Mesenchymal stem cell (in vitro differentiated cells and primary cell): ENCODE measurements around the gene OR1A1. TPM values are rescaled to one million over a fixed set of nuclear protein-coding genes. Genes with fewer than 3 reads are reported as not detected.

Source experiments
- DNase-seq: peaks from one replicate; pipeline ENCODE4 v3.0.0-alpha.2; 2013
- H2AFZ ChIP-seq: one replicate; pipeline ENCODE4 v1.6.1; 2013; ENCODE audit warnings: low read depth, mild to moderate bottlenecking, control low read depth, inconsistent platforms, low read length, moderate library complexity
- H2AK5ac ChIP-seq: 2 replicates; pipeline ENCODE4 v1.6.1; 2013; ENCODE audit warnings: low read length, moderate library complexity, mild to moderate bottlenecking, inconsistent platforms; ENCODE audit not compliant: severe bottlenecking
- H2BK120ac ChIP-seq: one replicate; pipeline ENCODE4 v1.6.1; 2013; ENCODE audit warnings: low read depth, mild to moderate bottlenecking, inconsistent platforms, low read length, moderate library complexity
- H2BK12ac ChIP-seq, 2 experiments: one replicate each; pipeline ENCODE4 v1.6.1; 2013; ENCODE audit warnings: inconsistent platforms in 2 of 2, low read length in 2 of 2, mild to moderate bottlenecking in 2 of 2, moderate library complexity in 2 of 2, control low read depth in 1 of 2
- H2BK15ac ChIP-seq: one replicate; pipeline ENCODE4 v1.6.1; 2013; ENCODE audit warnings: mild to moderate bottlenecking, low read depth, inconsistent platforms; ENCODE audit not compliant: poor library complexity, severe bottlenecking
- H2BK5ac ChIP-seq: 2 replicates; pipeline ENCODE4 v1.6.1; 2013; ENCODE audit warnings: low read depth, mild to moderate bottlenecking, low read length, control low read depth, inconsistent platforms; ENCODE audit not compliant: poor library complexity, severe bottlenecking
- H3K14ac ChIP-seq, 2 experiments: one replicate each; pipeline ENCODE4 v1.6.1; 2013; ENCODE audit warnings: inconsistent platforms in 2 of 2, low read length in 2 of 2, control low read depth in 1 of 2, mild to moderate bottlenecking in 1 of 2, moderate library complexity in 1 of 2
- H3K18ac ChIP-seq, 2 experiments: one replicate each; pipeline ENCODE4 v1.6.1; 2013; ENCODE audit warnings: inconsistent platforms in 2 of 2, low read length in 2 of 2, control low read depth in 1 of 2, low read depth in 1 of 2, mild to moderate bottlenecking in 1 of 2
- H3K23ac ChIP-seq, 2 experiments: one replicate each; pipeline ENCODE4 v1.6.1; 2013; ENCODE audit warnings: inconsistent platforms in 2 of 2, low read length in 2 of 2, mild to moderate bottlenecking in 2 of 2, moderate library complexity in 2 of 2, control low read depth in 1 of 2
- H3K27ac ChIP-seq: 2 replicates; pipeline ENCODE4 v1.5.1; 2013; ENCODE audit warnings: mild to moderate bottlenecking, moderate library complexity, low read length, control low read depth, inconsistent platforms; ENCODE audit not compliant: poor library complexity, severe bottlenecking
- H3K27me3 ChIP-seq, 2 experiments: 2 replicates each; pipeline versions ENCODE4 v1.6.1 to v1.7.0; 2013; ENCODE audit warnings: low read length in 2 of 2, mild to moderate bottlenecking in 2 of 2, moderate library complexity in 2 of 2, control low read depth in 1 of 2, inconsistent platforms in 1 of 2; ENCODE audit not compliant: control insufficient read depth in 1 of 2, insufficient read depth in 1 of 2
- H3K36me3 ChIP-seq, 2 experiments: 2 replicates each; pipeline versions ENCODE4 v1.6.1 to v1.7.0; 2013; ENCODE audit warnings: low read length in 2 of 2, control low read depth in 1 of 2, inconsistent platforms in 1 of 2, low read depth in 1 of 2, mild to moderate bottlenecking in 1 of 2; ENCODE audit not compliant: insufficient read depth in 2 of 2, control insufficient read depth in 1 of 2
- H3K4ac ChIP-seq, 2 experiments: one replicate each; pipeline ENCODE4 v1.6.1; 2013; ENCODE audit warnings: inconsistent platforms in 2 of 2, low read length in 2 of 2, mild to moderate bottlenecking in 2 of 2, moderate library complexity in 2 of 2, control low read depth in 1 of 2, low read depth in 1 of 2
- H3K4me1 ChIP-seq: 2 replicates; pipeline ENCODE4 v1.6.1; 2013; ENCODE audit warnings: low read depth, low read length, control low read depth; ENCODE audit not compliant: control insufficient read depth, insufficient read depth
- H3K4me2 ChIP-seq: 2 replicates; pipeline ENCODE4 v1.6.1; 2013; ENCODE audit warnings: low read length, mild to moderate bottlenecking, inconsistent platforms; ENCODE audit not compliant: poor library complexity, severe bottlenecking
- H3K4me3 ChIP-seq, 2 experiments: 2 replicates each; pipeline versions ENCODE4 v1.5.1 to v1.7.0; 2013; ENCODE audit warnings: low read length in 2 of 2, mild to moderate bottlenecking in 2 of 2, control low read depth in 1 of 2, low read depth in 1 of 2; ENCODE audit not compliant: insufficient read depth in 1 of 2
- H3K79me1 ChIP-seq: replicated peaks from 2 replicates; pipeline ENCODE4 v1.6.1; 2013; ENCODE audit warnings: mild to moderate bottlenecking, control low read depth, low read length, inconsistent platforms; ENCODE audit not compliant: poor library complexity, severe bottlenecking
- H3K9ac ChIP-seq: 2 replicates; pipeline ENCODE4 v1.7.0; 2013; ENCODE audit warnings: mild to moderate bottlenecking, low read length, moderate library complexity
- H3K9me3 ChIP-seq: 2 replicates; pipeline ENCODE4 v1.7.0; 2013; ENCODE audit warnings: mild to moderate bottlenecking, low read length; ENCODE audit not compliant: control insufficient read depth
- H4K8ac ChIP-seq: one replicate; pipeline ENCODE4 v1.6.1; 2013; ENCODE audit warnings: inconsistent platforms, mild to moderate bottlenecking, low read length, moderate library complexity
- H4K91ac ChIP-seq: one replicate; pipeline ENCODE4 v1.6.1; 2013; ENCODE audit warnings: mild to moderate bottlenecking, low read length, inconsistent platforms
- WGBS: methylation state at CpG from one replicate; pipeline ENCODE4 v1.1.7; 2013; ENCODE audit warnings: mixed read lengths; 5-methylcytosine and 5-hydroxymethylcytosine counted together
- polyA plus RNA-seq, 2 experiments: library from polyadenylated mRNA; stranded (reverse); fragments of 200-250 nt; gene quantifications; one replicate each; pipeline ENCODE4 v1.2.3, GENCODE V29; 2013

The OR1A1 gene
- polyA plus RNA-seq (2013, experiment 1 of 2), result not detected
- polyA plus RNA-seq (2013, experiment 2 of 2), result not detected

GRCh38 chr17:3207367-3207766, at the start of gene OR1A1:
OR1A1 (plus strand) TSS chr17:3207667; CDS start chr17:3215621, 7,954 bp downstream.
- Histone ChIP-seq H4K8ac (no peak within 1 kb of the TSS), H3K4ac (no peak within 1 kb of the TSS), H2BK120ac (no peak within 1 kb of the TSS), H3K79me1 (no peaks in the 10 kb centered on the region), H3K4me3 (no peak within 1 kb of the TSS), H3K27me3 (no peaks in the 10 kb centered on the region), H3K4me2 (no peak within 1 kb of the TSS), H2AK5ac (no peak within 1 kb of the TSS), H2BK5ac (no peak within 1 kb of the TSS), H3K9me3 (peaks cover 7% of the 10 kb centered on the region), H2AFZ (no peak within 1 kb of the TSS), H3K14ac (no peak within 1 kb of the TSS), H3K36me3 (no peaks in the 10 kb centered on the region), H3K23ac (no peak within 1 kb of the TSS), H4K91ac (no peak within 1 kb of the TSS), H3K18ac (no peak within 1 kb of the TSS), H3K27ac (no peak within 1 kb of the TSS), H2BK12ac (no peak within 1 kb of the TSS), H3K9ac (no peak within 1 kb of the TSS), H2BK15ac (no peak within 1 kb of the TSS), H3K4me1 (no peaks in the 10 kb centered on the region)
- WGBS, result 65% methylated on average over 7 of the region's 7 CpGs
- DNase-seq, result no peak

GRCh38 chr17:3167574-3167973, 39.9 kb upstream of the OR1A1 start:
- Histone ChIP-seq H3K27me3 (no peaks in the 10 kb centered on the region), H3K23ac (no peak overlapping the region), H3K4ac (no peak overlapping the region), H4K8ac (no peak overlapping the region), H2BK120ac (no peak overlapping the region), H4K91ac (no peak overlapping the region), H2AK5ac (no peak overlapping the region), H3K36me3 (no peaks in the 10 kb centered on the region), H3K9me3 (peaks cover 15% of the 10 kb centered on the region), H3K14ac (no peak overlapping the region), H3K4me3 (no peak overlapping the region), H2BK5ac (no peak overlapping the region), H3K9ac (no peak overlapping the region), H3K4me1 (no peaks in the 10 kb centered on the region), H2AFZ (no peak overlapping the region), H3K79me1 (no peaks in the 10 kb centered on the region), H3K18ac (no peak overlapping the region), H2BK15ac (no peak overlapping the region), H2BK12ac (no peak overlapping the region), H3K4me2 (no peak overlapping the region), H3K27ac (no peak overlapping the region)
- 70% methylated on average over 5 of the region's 5 CpGs for WGBS
- no peak for DNase-seq

DNA sequence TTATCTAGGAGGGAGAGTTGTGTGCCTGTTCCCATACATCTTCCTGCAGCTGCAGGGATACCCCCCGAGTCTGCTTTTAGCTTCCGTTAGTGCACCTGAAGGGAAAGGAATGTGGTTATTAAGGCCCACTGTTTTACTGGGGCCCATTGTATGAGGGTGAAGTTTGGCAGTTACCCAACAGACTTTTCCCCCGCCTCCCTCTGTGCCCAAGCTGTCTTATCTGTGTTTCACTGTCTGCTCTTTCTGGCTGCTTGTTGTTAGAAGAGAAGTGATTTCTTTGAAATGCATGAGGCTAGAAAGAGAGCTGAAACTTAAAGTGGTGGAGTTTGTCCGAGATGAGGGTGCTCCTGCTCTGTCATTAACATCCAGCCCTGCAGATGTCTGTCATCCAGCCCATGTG, 17.5 kb upstream of the OR1A1 start:
- H3K36me3 ChIP-seq, result no peaks in the 10 kb centered on the region
- no peak overlapping the region for H3K4me3 ChIP-seq
- H3K4me1 ChIP-seq, result no peaks in the 10 kb centered on the region
- H3K79me1 ChIP-seq, result no peaks in the 10 kb centered on the region
- no peak for DNase-seq
- no peak overlapping the region for H3K4me2 ChIP-seq
- H3K18ac ChIP-seq, result no peak overlapping the region
- no peak overlapping the region for H2AFZ ChIP-seq
- no peaks in the 10 kb centered on the region for H3K27me3 ChIP-seq
- H2BK5ac ChIP-seq, result no peak overlapping the region
- H3K9me3 ChIP-seq, result no peaks in the 10 kb centered on the region
- H3K14ac ChIP-seq, result no peak overlapping the region
- H4K8ac ChIP-seq, result no peak overlapping the region
- no peak overlapping the region for H4K91ac ChIP-seq
- WGBS, result 75% methylated on average over 3 of the region's 4 CpGs
- no peak overlapping the region for H3K4ac ChIP-seq
- no peak overlapping the region for H3K27ac ChIP-seq
- H2AK5ac ChIP-seq, result no peak overlapping the region
- H2BK120ac ChIP-seq, result no peak overlapping the region
- H3K9ac ChIP-seq, result no peak overlapping the region
- no peak overlapping the region for H3K23ac ChIP-seq
- H2BK15ac ChIP-seq, result no peak overlapping the region
- H2BK12ac ChIP-seq, result no peak overlapping the region

GRCh38 chr17:3197219-3197618, 10.2 kb upstream of the OR1A1 start, which contains the start of gene OR1A2:
OR1A2 (plus strand) TSS chr17:3197519; CDS start chr17:3197519, 0 bp downstream.
- Histone ChIP-seq H3K4me2 (no peak within 1 kb of the TSS), H3K27me3 (no peaks in the 10 kb centered on the region), H3K4me3 (no peak within 1 kb of the TSS), H2AFZ (no peak within 1 kb of the TSS), H4K91ac (peak within 1 kb of the TSS; percentile 15), H3K79me1 (no peaks in the 10 kb centered on the region), H3K14ac (no peak within 1 kb of the TSS), H3K9me3 (peaks cover 11% of the 10 kb centered on the region), H3K23ac (no peak within 1 kb of the TSS), H2BK5ac (no peak within 1 kb of the TSS), H3K18ac (no peak within 1 kb of the TSS), H3K36me3 (no peaks in the 10 kb centered on the region), H3K4ac (no peak within 1 kb of the TSS), H3K27ac (no peak within 1 kb of the TSS), H2BK120ac (no peak within 1 kb of the TSS), H2BK12ac (no peak within 1 kb of the TSS), H4K8ac (no peak within 1 kb of the TSS), H3K4me1 (no peaks in the 10 kb centered on the region), H2AK5ac (no peak within 1 kb of the TSS), H2BK15ac (no peak within 1 kb of the TSS), H3K9ac (no peak within 1 kb of the TSS)
- WGBS, result 72% methylated on average over 3 of the region's 4 CpGs
- no peak for DNase-seq
